Chondrocyte (in vitro differentiated cells): Measurements from ENCODE around the gene SLIT3. TPM values are rescaled to one million over a fixed set of nuclear protein-coding genes. Genes with fewer than 3 reads are reported as not detected.
A peak's percentile ranks its signal among the peaks of the same experiment; 100 is the strongest.

Source experiments
- DNase-seq: peaks from one replicate; pipeline ENCODE4 v3.0.0; 2021; ENCODE audit warnings: mixed read lengths, low spot score
- H3K27ac Mint-ChIP-seq: one replicate; pipeline ENCODE4 v1.8.0; 2021; ENCODE audit warnings: mild to moderate bottlenecking, moderate library complexity, mixed read lengths; ENCODE audit not compliant: unreplicated experiment
- H3K27me3 Mint-ChIP-seq: 2 replicates; pipeline ENCODE4 v1.8.0; 2021; ENCODE audit warnings: low read depth, mixed read lengths
- H3K36me3 Mint-ChIP-seq: 2 replicates; pipeline ENCODE4 v1.8.0; 2021; ENCODE audit warnings: low read depth, mixed read lengths
- H3K4me1 Mint-ChIP-seq: 2 replicates; pipeline ENCODE4 v1.8.0; 2021; ENCODE audit warnings: low read depth, mild to moderate bottlenecking, mixed read lengths
- H3K4me3 Mint-ChIP-seq: one replicate; pipeline ENCODE4 v1.8.0; 2021; ENCODE audit warnings: mild to moderate bottlenecking, moderate library complexity, mixed read lengths; ENCODE audit not compliant: unreplicated experiment
- H3K9me3 Mint-ChIP-seq: 2 replicates; pipeline ENCODE4 v1.8.0; 2021; ENCODE audit warnings: low read depth, mixed read lengths
- total RNA-seq: library from RNA; stranded (reverse); gene quantifications from 3 replicates; pipeline ENCODE4 v1.2.1, GENCODE V29; 2021
- TF ChIP-seq, protein P1 (sequence below): fragments of 200-600 bp; sonication (generic); IDR thresholded peaks from 2 replicates; pipeline ENCODE4 v1.5.0; 2021; ENCODE audit warnings: antibody characterized with exemption, mild to moderate bottlenecking, moderate library complexity

The SLIT3 gene
- total RNA-seq, 1 donor from 2014 or later = 116 TPM

DNA sequence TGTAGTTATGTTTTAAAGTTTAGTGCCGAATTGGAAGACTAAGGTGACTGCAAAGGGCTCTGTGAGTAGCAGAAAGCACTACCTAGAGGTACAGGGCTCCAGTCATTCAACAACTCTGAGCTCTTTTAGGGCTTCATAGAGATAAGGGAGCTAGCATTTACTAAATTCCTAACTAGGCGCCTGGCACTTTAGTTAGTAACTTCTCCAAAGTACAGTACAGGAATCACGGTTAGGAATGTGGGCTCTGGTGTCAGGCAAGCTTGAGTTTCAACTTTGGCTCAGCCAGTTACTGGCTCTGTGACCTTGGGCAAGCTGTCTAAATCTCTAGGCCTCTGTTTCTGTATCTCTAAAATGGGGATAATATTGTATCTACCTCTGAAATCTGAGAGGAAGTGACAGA, 115.3 kb downstream of the SLIT3 start:
- Mint-ChIP-seq H3K36me3 (peaks cover 2% of the 10 kb centered on the region), H3K4me1 (peaks cover 54% of the 10 kb centered on the region), H3K4me3 (no peak overlapping the region), H3K27me3 (no peaks in the 10 kb centered on the region), H3K9me3 (no peaks in the 10 kb centered on the region), H3K27ac (no peak overlapping the region)
- TF ChIP-seq, protein P1, sequence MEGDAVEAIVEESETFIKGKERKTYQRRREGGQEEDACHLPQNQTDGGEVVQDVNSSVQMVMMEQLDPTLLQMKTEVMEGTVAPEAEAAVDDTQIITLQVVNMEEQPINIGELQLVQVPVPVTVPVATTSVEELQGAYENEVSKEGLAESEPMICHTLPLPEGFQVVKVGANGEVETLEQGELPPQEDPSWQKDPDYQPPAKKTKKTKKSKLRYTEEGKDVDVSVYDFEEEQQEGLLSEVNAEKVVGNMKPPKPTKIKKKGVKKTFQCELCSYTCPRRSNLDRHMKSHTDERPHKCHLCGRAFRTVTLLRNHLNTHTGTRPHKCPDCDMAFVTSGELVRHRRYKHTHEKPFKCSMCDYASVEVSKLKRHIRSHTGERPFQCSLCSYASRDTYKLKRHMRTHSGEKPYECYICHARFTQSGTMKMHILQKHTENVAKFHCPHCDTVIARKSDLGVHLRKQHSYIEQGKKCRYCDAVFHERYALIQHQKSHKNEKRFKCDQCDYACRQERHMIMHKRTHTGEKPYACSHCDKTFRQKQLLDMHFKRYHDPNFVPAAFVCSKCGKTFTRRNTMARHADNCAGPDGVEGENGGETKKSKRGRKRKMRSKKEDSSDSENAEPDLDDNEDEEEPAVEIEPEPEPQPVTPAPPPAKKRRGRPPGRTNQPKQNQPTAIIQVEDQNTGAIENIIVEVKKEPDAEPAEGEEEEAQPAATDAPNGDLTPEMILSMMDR = no peak
- no peak for DNase-seq

- no peaks in the 10 kb centered on the region for H3K27me3 Mint-ChIP-seq
- H3K4me3 Mint-ChIP-seq = no peak overlapping the region
- TF ChIP-seq, protein P1 = no peak
- no peaks in the 10 kb centered on the region for H3K9me3 Mint-ChIP-seq
- peaks cover 49% of the 10 kb centered on the region for H3K4me1 Mint-ChIP-seq
- no peaks in the 10 kb centered on the region for H3K36me3 Mint-ChIP-seq
- DNase-seq = no peak
- H3K27ac Mint-ChIP-seq = peak overlapping the region; percentile 29
These were observed 117.4 kb downstream of the SLIT3 start for GRCh38 chr5:169183576-169183975.

DNA sequence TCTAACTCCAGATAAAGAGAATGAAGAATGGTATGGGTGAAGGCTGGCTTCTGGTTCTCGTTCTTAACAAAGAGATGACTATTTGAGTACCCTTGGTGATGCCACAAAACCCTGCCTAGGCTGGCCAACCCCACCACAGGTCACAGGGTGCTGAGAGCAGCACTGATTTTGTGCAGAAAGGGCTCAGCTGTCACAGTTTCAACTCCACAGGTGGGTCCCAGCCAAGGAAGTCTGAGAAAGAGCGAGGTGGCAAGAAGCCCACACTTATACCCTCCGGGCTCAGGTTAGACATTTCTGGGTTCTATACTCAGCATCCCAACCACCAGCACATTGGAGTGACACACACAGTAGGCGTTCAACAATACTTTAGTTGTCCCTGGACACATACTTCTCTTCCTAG, 118.1 kb downstream of the SLIT3 start:
- H3K27me3 Mint-ChIP-seq = no peaks in the 10 kb centered on the region
- no peaks in the 10 kb centered on the region for H3K9me3 Mint-ChIP-seq
- peaks cover 49% of the 10 kb centered on the region for H3K4me1 Mint-ChIP-seq
- no peak for DNase-seq
- H3K4me3 Mint-ChIP-seq = no peak overlapping the region
- TF ChIP-seq, protein P1 = no peak
- H3K27ac Mint-ChIP-seq = peak overlapping the region; percentile 87
- H3K36me3 Mint-ChIP-seq = no peaks in the 10 kb centered on the region

- no peak overlapping the region for H3K4me3 Mint-ChIP-seq
These were observed 119.1 kb downstream of the SLIT3 start for GRCh38 chr5:169181814-169182213.

DNA sequence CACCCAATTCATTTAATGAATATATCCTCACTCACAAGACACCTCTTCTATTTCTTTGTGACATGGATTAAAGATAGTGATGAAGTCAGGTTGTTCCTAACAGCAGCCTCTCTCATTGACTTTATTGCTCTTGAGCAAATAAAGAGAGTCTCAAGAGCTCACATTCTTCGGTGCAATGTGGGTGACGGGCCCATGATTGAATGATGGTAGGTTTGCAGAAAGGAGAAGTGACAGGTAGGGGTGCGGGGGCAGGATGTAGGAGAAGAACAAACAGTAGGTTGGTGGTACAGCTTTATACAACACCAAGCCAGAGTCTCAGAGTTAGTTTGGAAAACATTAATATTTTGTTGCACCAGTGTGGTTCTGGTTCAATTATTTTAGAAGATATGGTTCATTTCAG, 122.2 kb downstream of the SLIT3 start:
- TF ChIP-seq, protein P1 = no peak
- H3K27me3 Mint-ChIP-seq = no peaks in the 10 kb centered on the region
- H3K4me1 Mint-ChIP-seq = peaks cover 34% of the 10 kb centered on the region
- peaks cover 5% of the 10 kb centered on the region for H3K36me3 Mint-ChIP-seq
- H3K9me3 Mint-ChIP-seq = no peaks in the 10 kb centered on the region
- DNase-seq = no peak
- no peak overlapping the region for H3K27ac Mint-ChIP-seq
- H3K4me3 Mint-ChIP-seq = no peak overlapping the region

More at GRCh38 chr5:169181814-169182213, 119.1 kb downstream of the SLIT3 start:
- peak overlapping the region; percentile 87 for H3K27ac Mint-ChIP-seq
- DNase-seq = no peak
- TF ChIP-seq, protein P1 = no peak
- no peaks in the 10 kb centered on the region for H3K27me3 Mint-ChIP-seq
- H3K4me1 Mint-ChIP-seq = peaks cover 49% of the 10 kb centered on the region
- H3K36me3 Mint-ChIP-seq = no peaks in the 10 kb centered on the region
- no peaks in the 10 kb centered on the region for H3K9me3 Mint-ChIP-seq
